GM11168 (cell line): ENCODE measurements around the gene ARAP3.
"Not testable (repeated sequence)": the region's sequence is repeated elsewhere in the genome, so short reads cannot be mapped to it uniquely, and the experiment has no call there.

Experiments
- in situ Hi-C: fragments of 300-500 bp; cut with MboI; formaldehyde crosslinking; loops from one replicate; pipeline ENCODE4 v1.12.0; 2022; ENCODE audit warnings: low sequenced_read_pairs; ENCODE audit not compliant: unreplicated experiment

ARAP3 gene, protein sequence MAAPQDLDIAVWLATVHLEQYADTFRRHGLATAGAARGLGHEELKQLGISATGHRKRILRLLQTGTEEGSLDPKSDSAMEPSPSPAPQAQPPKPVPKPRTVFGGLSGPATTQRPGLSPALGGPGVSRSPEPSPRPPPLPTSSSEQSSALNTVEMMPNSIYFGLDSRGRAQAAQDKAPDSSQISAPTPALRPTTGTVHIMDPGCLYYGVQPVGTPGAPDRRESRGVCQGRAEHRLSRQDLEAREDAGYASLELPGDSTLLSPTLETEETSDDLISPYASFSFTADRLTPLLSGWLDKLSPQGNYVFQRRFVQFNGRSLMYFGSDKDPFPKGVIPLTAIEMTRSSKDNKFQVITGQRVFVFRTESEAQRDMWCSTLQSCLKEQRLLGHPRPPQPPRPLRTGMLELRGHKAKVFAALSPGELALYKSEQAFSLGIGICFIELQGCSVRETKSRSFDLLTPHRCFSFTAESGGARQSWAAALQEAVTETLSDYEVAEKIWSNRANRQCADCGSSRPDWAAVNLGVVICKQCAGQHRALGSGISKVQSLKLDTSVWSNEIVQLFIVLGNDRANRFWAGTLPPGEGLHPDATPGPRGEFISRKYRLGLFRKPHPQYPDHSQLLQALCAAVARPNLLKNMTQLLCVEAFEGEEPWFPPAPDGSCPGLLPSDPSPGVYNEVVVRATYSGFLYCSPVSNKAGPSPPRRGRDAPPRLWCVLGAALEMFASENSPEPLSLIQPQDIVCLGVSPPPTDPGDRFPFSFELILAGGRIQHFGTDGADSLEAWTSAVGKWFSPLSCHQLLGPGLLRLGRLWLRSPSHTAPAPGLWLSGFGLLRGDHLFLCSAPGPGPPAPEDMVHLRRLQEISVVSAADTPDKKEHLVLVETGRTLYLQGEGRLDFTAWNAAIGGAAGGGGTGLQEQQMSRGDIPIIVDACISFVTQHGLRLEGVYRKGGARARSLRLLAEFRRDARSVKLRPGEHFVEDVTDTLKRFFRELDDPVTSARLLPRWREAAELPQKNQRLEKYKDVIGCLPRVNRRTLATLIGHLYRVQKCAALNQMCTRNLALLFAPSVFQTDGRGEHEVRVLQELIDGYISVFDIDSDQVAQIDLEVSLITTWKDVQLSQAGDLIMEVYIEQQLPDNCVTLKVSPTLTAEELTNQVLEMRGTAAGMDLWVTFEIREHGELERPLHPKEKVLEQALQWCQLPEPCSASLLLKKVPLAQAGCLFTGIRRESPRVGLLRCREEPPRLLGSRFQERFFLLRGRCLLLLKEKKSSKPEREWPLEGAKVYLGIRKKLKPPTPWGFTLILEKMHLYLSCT (N-terminal part only)

DNA sequence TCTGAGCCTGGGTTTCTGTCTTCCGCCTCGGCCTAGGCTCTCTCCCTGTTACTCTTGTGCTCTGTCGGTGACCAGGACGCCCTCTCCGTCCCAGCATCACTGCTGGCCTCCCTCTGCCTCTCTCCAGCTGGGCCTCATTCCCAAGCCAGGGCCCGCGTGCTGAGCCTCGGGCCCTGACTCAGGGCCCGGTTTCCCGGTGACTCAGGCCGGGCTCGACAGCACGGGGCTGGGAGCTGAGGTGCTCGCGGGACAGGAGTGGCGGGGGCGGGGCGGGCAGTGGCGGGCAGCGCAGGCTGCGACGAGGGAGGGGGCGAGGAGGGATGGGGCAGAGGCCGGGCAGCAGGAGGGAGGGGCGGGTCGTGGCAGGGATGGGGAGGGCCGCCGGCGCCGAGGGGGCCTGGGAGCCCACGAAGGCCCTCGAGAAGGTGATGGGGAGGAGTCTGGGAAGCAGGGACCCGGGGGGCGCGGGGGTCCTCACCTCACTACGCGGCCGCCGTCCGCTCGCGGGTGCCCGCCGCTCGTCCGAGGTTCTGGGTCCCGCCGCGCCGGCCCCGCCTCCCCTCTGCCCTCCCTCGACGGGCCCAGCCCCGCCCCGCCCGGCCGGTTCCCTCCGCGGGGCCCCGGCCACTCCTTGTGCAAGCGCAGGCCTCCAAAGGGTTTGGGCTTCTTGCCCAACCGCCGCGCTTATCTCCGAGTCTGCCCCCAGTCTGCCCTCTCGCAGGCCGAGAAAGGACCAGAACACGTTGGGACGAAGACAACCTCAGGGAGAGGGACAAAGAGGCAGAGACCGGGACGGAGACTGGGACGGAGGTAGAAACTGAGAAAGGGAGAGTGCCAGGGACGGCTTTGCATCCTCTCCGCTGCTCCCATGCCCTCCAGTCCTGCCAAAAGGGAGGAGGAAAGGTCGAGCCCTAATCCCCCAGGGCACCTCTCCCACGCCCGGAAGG lies at the start of gene ARAP3:
Gene ARAP3, minus strand, starts transcription at position 536 of the 947 bp plus-strand sequence. CDS start 1,744 bp downstream, outside the sequence.
- in situ Hi-C loops: loop anchor here (25.0 kb wide), 1 partner anchor 455 kb away; no protein-coding TSS in a partner anchor

DNA sequence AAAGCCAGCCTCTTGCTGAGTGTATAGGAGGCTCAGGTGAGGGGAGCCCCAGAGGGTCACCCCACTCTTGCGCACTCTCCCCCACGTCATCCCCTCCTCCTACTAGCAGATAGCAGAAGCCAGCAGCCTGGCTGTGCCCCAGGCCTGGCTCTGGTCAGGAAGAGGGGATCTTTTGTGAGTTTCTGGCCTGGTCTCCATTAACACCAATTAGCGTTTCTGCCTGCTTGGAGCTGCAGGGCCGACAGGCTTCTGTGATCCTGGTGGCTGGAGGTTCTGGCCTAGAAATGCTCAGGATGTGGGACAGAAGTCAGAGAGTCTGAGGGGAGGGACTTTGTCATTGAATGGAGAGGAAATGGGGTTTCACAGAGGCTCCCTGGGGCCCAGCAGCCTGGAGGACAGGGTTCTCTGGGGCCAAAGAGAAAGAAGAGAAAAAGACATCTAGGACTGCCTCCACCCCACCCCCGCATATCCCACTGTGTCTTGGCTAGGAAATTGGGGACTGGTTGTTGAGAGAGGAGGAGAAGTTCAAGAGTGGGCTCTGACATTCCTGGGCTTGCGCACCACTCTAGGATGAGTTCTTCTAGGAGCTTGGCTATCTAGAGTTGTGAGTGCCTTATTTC lies 47.5 kb upstream of the ARAP3 start:
- in situ Hi-C loops: no loop called here

DNA sequence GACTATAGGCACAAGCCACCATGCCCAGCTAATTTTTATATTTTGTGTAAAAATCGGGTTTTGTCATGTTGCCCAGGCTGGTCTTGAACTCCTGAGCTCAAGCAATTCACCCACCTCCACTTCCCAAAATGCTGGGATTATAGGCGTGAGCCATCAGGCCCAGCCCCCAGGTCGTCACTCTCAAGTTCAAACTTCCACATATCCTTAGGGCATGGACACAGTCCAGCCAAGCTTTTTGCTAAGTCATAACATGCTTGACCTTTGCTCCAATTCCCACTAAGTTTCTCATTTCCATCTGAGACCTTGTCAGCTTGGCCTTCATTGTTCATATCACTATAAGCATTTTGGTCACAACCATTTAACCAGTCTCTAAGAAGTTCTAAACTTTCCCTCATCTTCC lies 43.9 kb upstream of the ARAP3 start:
- in situ Hi-C loops: no loop called here

DNA sequence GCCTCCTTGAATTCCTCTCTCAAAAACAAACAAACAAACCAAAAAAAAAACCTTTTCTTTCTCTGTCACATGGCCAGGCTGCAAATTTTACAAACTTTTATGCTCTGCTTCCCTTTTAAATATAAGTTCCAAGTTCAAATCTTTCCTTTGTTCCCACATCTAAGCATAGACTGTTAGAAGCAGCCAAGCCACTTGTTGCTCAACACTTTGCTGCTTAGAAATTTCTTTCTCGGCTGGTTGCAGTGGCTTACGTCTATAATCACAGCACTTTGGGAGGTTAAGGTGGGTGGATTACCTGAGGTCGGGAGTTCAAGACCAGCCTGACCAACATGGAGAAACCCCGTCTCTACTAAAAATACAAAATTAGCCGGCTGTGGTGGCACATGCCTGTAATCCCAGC lies 43.1 kb upstream of the ARAP3 start:
- in situ Hi-C loops: not testable (repeated sequence)

DNA sequence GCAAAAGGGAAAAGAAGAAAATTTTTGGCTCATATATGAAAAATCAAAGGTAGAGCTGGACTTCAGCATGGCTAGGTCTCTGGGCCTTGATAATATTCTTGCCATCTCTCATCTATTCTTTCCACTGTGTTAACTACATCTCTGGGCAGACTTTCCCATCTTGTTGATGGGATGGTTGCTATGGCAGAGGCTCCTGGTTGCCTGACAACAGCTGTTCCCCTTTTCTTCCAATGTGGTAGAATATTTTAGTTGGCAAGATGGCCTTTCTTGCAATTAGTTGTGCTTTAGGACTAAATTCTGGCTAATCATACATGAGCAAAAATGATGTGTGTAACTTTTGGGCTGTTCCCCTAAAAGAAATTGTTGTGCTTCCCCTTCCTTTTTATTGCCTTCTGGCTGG lies 40.2 kb upstream of the ARAP3 start:
- in situ Hi-C loops: no loop called here

DNA sequence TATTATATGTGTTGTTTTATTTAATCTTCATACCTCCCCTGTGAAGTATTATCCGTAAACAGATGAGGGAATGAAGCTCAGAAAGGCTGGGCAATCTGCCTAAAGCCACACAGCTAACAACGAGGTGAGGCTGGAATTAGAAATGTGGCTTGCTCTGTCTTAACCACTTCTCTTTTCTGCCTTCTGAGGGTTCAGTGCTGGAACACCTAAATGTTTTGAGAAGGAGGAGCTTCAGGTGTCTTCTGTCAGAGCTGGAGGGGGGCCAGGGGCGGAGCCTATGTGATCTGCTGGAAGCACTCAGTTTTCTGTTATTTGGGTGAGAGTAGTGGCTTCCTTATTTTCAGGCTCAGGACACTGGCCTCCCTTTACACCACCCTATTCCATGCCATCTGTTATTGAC lies 35.0 kb upstream of the ARAP3 start:
- in situ Hi-C loops: no loop called here

DNA sequence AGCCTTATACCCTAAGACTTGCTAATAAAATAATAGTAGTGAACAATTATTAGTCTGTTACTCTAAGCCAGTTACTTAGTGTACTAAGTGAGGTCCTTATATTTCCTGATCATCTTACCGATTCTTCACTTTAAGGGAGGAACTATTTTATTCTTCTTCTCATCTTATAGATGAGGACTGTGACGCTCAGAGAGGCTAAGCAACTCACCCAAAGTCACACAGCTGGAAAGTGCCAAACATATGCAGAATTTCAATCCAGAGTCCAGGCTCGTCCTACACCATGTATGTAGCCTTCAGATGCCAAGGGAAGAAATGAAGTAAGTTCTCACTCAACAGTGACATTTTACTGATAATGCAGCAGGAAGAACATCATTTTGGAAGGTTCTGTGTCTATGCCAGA lies 34.4 kb upstream of the ARAP3 start:
- in situ Hi-C loops: no loop called here

DNA sequence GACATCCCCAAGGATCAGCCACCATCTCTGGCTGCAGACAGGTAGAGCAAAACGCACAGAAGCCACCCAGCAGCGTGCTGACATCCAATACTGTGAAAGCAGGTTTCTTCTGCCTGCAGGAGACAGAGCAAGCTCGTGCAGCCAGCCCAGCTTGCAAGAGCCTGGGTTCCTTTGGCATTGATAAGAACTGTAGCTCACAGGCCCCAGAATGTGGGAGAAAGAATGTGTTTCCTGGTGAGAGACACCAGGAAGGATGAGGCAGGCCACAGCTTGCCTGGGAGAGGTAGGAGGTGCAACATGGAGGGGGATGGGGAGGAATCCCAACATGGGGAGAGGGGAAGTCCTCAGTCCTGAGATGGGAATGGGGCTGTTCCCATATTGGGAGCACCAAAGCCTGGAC lies 34.0 kb upstream of the ARAP3 start:
- in situ Hi-C loops: no loop called here

DNA sequence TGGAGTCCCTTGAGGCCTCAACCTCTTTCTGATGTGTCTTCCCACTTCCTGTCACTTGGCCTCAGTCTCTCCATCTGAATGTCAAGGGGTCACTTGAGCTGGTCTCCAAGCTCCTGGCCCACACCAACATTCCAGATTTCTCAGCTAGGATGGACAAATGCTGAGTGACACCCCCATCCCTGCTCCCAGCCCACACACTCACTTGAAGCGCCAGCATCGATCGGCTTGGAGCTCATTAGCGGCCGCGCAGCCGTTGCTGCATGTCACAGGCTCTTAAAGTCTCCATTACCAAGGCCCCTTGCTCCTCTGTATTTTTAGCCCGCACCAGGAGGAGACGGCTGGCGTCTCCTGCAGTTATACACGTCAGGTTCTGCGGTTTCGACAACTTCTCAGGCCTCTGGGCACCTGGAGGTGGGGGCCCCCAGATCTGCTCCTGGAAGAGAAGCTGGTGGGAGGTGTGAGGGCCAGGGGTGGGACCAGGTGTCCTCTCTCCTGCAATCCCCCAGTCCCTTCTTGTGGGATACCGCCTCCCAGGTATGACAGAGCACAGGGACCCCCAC lies 33.4 kb upstream of the ARAP3 start:
- in situ Hi-C loops: no loop called here

DNA sequence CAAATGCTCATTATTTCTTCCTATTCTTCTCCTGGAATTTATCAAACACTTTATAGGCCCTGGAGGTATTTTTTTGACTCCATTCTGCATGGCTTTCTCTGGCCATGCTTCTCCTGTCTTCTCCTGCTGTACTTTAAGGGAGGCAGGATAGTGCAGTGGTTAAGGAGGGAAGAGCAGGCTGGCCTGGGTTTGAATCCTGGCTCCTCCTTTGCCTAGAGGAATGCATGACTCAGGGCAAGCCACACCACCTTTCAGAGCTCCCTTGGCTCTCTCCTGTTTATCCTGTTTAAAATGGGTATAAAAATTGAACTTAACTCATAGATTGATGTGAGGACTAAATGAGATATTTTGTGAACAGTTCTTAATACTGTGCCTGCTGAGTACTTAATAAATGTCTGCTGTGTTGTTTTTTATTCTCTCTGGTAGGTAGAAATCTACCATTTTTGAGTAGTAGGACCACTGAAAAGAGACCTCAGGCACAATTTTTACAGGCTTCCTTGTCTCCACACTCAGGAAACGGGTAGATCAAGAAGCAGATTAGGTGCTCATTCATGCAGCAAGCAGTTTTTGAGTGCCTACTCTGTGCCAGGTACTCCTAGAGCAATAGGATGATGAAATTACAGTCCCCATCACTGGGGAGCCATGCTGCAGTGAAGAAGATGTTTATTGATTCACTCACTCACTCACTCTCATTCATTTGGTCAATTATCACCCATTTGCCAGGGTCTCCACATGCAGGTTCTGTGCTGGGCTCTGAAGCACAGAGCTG lies 32.7 kb upstream of the ARAP3 start:
- in situ Hi-C loops: no loop called here

DNA sequence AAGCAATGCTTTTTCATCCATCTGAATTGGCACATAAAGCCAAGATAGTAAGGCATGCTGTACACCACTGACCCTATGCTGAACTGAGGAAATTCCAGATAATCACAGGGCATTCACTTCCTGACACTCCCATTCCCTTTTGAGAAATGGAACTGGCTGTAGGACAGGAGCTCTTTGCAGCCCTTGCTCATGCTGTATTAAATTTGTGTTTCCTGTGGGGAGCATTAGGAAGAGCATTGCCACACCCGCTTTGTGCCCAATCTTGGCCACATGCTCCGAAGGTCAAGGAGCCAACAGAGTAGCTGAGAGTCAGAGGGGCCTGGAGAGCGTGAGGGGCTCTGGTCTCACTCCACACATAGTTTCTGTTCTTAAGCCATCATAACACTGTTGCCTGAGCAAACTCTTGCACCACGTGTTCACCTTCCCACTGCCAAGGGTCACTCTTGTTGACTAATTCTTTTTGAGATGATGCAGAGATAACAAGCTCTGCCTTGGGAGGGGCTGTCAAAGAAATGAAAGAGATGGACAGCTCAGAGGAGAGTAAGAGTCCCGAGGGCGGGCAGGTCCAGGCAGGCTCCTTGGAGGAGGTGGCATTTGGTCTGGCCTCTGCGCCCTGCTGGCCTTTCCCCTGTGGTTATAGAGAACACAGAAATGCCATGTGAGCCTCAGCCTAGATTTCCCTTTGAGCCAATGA lies 31.7 kb upstream of the ARAP3 start:
- in situ Hi-C loops: no loop called here

DNA sequence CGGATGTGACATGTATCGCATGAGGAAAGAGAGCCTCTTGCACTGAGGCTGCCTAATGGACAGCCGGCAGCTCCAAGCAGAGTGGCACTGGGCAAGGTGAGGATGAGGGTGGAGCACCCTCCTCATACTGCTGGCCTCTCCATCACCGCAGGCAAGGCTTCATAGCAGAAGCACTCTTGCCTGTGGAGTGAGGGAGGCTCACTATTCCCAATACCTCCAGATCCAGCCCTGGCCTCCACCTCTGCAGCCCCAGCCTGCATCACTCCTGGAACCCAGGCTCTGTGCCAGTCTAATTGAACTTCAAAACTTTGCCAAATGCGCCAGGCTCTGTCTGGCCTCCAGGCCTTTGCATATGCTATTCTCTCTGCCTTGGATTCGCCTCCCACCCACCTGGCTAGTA lies 29.7 kb upstream of the ARAP3 start:
- in situ Hi-C loops: no loop called here

DNA sequence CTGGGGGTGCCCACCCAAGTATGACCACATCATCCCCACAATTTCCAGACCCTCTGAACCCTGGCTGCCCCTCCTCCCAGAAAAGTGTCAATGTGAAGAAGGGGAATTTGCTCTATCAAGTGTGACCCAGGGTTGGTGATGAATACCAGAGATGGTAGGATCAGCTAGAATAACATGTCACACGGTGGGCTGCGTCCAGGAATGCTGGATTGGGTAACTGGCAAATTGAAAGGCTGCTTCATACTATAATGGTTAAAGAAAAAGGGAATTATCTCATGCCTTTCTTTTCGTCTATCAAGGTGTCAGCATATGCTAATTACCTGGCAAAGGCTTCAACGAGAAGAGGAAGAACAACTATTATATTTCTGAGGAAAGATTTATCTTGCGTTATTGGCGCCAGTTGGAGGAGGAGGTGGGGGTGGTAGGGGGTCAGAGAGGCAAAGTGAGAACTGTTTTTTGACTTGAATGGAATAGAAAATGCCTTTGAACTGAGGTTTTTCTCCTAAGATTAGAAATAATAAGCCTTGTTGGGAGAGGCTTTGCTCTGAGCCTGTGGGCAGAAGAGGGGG lies 27.8 kb upstream of the ARAP3 start:
- in situ Hi-C loops: loop anchor here (10.0 kb wide), 1 partner anchor 245 kb away; the partner anchor contains the start of gene PCDH12

DNA sequence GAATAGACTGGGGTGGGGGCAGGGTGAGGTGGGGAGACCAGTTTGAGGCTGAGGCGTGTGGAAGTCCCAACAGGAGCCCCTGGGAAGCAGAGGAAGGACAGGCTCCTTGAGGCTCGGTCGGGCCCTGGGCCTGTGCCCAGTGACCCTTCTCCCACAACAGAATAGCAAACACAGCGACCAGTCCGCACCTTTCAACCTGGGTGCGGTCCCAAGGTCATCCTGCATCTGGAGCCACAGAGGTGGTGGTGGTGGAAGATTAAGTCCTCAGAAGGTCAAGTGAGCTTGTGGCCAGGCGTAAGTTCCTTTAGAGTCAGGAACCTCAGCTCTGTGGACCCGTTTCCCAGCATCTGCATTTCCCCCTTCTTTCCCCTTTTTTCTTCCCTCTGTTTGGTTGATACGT lies 26.0 kb upstream of the ARAP3 start:
- in situ Hi-C loops: loop anchor here (10.0 kb wide), 1 partner anchor 247 kb away; the partner anchor contains the start of gene PCDH12

DNA sequence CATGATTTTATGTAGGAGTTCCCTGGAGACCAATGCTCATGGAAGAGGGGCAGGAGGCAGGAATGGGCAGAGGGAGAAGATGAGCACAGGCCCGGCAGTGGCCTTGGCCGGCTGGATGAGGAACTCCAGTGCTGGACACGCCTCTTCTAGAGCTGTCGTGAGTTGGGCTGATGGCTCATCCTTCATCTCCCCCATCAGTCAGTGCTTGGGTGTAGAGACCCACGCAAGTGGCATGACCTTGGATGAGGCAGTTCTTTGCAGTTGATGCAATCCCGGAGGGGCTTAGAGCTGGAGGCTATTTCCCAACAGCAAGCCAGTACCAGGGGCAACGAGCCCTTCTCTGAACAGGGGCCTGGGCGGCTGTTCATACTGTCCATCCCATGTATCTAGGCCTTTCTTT lies 25.5 kb upstream of the ARAP3 start:
- in situ Hi-C loops: loop anchor here (10.0 kb wide), 1 partner anchor 247 kb away; the partner anchor contains the start of gene PCDH12

DNA sequence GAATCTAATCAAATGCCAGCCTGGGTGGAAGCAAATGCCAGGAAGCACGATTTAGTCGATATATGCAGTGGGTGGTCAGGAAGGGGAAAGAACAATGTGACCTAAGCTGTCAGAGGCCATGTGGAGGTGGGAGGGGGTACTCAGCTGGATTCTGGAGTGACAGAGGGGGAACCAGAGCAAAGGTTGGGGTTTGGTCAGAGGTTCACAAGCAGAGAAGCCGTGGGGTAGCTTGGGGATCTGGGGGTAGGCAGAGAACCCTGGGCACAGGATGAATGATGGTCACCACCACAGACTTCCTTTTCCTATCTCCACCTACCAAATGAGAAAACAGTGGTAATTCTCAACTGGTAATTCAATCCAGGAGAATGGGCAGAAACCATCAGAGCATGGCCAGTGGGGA lies 24.1 kb upstream of the ARAP3 start:
- in situ Hi-C loops: loop anchor here (10.0 kb wide), 1 partner anchor 249 kb away; the partner anchor contains the start of gene PCDH12

DNA sequence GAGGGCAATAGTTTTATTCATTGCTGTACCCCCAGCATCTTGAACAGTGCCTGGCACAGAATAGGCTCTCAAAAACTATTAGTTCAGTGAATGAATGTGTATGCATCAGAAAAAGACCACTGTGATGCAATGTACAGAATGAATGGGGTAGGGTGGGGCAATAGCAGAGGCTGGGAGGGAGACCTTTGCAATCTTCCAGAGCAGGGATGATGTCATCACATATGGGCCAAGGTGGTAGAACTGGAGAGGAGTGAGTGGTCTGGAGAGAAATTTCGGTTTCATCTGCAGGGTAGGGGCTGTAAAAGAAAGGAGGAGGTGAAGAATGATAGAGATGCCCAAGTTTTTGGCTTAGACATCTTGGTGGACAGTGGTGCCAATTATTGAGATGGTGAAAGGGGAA lies 23.4 kb upstream of the ARAP3 start:
- in situ Hi-C loops: loop anchor here (10.0 kb wide), 1 partner anchor 249 kb away; the partner anchor contains the start of gene PCDH12
